A549 (cell line): ENCODE data around the gene BOD1L1.

Experiments used
- CBX2 ChIP-seq: fragments of 200-600 bp; sonication (generic); IDR thresholded peaks from 2 replicates; pipeline ENCODE4 v1.6.1; 2016; ENCODE audit warnings: low read depth, mild to moderate bottlenecking, borderline replicate concordance
- CHD4 ChIP-seq: fragments of 200-600 bp; sonication (generic); IDR thresholded peaks from 2 replicates; pipeline ENCODE4 v1.6.1; 2016; ENCODE audit warnings: antibody characterized with exemption, mild to moderate bottlenecking, borderline replicate concordance
- EP300 ChIP-seq, 2 experiments: fragments of >200 bp; sonication (Bioruptor Twin); formaldehyde crosslinking; IDR thresholded peaks; 2 replicates in 1 of 2; 3 replicates in 1 of 2; pipeline ENCODE4 v1.6.1; 2016 to 2017
- FOSL2 ChIP-seq, 2 experiments: fragments of 450-650 bp in 1 of 2; fragments of >200 bp in 1 of 2; sonication (Bioruptor Twin) in 1 of 2; formaldehyde crosslinking; IDR thresholded peaks; 2 replicates each; pipeline versions ENCODE4 v1.5.0 to v1.6.1; 2016 to 2020; ENCODE audit warnings: mild to moderate bottlenecking in 1 of 2, moderate library complexity in 1 of 2
- KDM1A ChIP-seq: fragments of 200-600 bp; sonication (generic); IDR thresholded peaks from 2 replicates; pipeline ENCODE4 v1.6.1; 2016; ENCODE audit warnings: low read depth, mild to moderate bottlenecking
- POLR2A ChIP-seq: IDR thresholded peaks from 2 replicates; pipeline ENCODE4 v1.6.1; 2012; ENCODE audit warnings: mild to moderate bottlenecking, low read length
- RAD21 ChIP-seq, 2 experiments: fragments of >200 bp in 1 of 2; sonication (Bioruptor Twin) in 1 of 2; formaldehyde crosslinking in 1 of 2; IDR thresholded peaks in 1 of 2; conservative IDR thresholded peaks in 1 of 2; 2 replicates in 1 of 2; 3 replicates in 1 of 2; pipeline ENCODE4 v1.6.1; 2012 to 2018; ENCODE audit warnings: inconsistent platforms in 1 of 2
- TF ChIP-seq, protein P1 (sequence below): fragments of 200-600 bp; sonication (generic); IDR thresholded peaks from 2 replicates; pipeline ENCODE4 v1.6.1; 2016; ENCODE audit warnings: antibody characterized with exemption, mild to moderate bottlenecking, moderate library complexity
- TF ChIP-seq, protein P2 (sequence below): fragments of 250-450 bp; sonication (Bioruptor Pico); IDR thresholded peaks from 2 replicates; pipeline ENCODE4 v1.5.0; 2021; ENCODE audit warnings: mild to moderate bottlenecking, moderate library complexity, borderline replicate concordance
- TF ChIP-seq, protein P3 (sequence below): fragments of >200 bp; sonication (Bioruptor Twin); formaldehyde crosslinking; IDR thresholded peaks from 3 replicates; pipeline ENCODE4 v1.5.1; 2016

DNA sequence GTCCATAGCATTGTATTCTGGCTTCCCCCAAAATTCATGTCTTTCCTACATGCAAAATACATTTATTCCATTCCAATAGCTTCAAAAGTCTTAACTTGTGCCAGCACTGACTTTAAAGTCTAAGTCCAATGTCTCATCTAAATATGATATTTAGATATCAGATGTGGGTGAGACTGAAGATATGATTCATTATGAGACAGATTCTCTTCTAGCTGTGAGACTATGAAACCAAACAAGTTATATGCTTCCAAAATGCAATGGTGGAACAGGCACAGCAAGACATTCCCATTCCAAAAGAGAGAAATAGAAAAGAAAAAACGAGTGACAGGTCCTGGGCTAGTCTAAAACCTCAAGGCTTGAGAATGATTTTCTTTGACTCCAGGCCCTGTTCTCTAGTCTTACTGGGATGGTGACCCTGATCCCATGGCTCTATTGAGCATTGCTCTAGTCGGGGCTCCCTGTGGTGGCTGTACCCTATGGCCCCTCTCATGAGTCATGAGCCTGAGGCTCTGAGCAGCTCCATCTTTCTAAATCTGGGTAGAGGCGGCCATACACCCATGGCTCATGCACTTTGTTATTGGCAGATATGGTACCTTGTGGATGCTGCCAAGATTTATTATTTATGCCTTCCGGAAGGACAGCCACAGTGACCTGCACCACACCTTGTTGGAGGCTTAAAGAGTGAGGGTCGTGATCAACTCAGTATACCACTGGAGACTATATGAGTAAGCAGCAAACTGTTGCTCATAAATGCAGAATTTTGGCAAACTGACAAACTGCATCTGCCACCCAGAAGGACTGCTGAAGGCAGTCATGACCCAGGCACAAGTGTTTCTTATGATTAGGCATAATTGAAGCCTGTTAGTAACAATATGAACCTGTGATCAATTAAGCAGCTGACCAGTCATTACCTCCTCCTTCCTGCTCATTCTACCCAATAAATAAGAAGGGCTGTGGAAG lies 38.5 kb upstream of the BOD1L1 start:
- TF ChIP-seq KDM1A: no peak
- TF ChIP-seq, protein P1, sequence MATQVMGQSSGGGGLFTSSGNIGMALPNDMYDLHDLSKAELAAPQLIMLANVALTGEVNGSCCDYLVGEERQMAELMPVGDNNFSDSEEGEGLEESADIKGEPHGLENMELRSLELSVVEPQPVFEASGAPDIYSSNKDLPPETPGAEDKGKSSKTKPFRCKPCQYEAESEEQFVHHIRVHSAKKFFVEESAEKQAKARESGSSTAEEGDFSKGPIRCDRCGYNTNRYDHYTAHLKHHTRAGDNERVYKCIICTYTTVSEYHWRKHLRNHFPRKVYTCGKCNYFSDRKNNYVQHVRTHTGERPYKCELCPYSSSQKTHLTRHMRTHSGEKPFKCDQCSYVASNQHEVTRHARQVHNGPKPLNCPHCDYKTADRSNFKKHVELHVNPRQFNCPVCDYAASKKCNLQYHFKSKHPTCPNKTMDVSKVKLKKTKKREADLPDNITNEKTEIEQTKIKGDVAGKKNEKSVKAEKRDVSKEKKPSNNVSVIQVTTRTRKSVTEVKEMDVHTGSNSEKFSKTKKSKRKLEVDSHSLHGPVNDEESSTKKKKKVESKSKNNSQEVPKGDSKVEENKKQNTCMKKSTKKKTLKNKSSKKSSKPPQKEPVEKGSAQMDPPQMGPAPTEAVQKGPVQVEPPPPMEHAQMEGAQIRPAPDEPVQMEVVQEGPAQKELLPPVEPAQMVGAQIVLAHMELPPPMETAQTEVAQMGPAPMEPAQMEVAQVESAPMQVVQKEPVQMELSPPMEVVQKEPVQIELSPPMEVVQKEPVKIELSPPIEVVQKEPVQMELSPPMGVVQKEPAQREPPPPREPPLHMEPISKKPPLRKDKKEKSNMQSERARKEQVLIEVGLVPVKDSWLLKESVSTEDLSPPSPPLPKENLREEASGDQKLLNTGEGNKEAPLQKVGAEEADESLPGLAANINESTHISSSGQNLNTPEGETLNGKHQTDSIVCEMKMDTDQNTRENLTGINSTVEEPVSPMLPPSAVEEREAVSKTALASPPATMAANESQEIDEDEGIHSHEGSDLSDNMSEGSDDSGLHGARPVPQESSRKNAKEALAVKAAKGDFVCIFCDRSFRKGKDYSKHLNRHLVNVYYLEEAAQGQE: no peak
- TF ChIP-seq FOSL2 (IDR thresholded peaks at IDR 0.05): no peak
- no peak for TF ChIP-seq FOSL2 (CRISPR knock-in tag; IDR thresholded peaks at IDR 0.05)
- TF ChIP-seq CHD4: no peak
- TF ChIP-seq, protein P2, sequence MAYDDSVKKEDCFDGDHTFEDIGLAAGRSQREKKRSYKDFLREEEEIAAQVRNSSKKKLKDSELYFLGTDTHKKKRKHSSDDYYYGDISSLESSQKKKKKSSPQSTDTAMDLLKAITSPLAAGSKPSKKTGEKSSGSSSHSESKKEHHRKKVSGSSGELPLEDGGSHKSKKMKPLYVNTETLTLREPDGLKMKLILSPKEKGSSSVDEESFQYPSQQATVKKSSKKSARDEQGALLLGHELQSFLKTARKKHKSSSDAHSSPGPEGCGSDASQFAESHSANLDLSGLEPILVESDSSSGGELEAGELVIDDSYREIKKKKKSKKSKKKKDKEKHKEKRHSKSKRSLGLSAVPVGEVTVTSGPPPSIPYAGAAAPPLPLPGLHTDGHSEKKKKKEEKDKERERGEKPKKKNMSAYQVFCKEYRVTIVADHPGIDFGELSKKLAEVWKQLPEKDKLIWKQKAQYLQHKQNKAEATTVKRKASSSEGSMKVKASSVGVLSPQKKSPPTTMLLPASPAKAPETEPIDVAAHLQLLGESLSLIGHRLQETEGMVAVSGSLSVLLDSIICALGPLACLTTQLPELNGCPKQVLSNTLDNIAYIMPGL (CRISPR knock-in tag): no peak
- TF ChIP-seq RAD21 (conservative IDR thresholded peaks at IDR 0.05 in 1 of 2, IDR thresholded peaks at IDR 0.05 in 1 of 2): no peak
- TF ChIP-seq, protein P3, sequence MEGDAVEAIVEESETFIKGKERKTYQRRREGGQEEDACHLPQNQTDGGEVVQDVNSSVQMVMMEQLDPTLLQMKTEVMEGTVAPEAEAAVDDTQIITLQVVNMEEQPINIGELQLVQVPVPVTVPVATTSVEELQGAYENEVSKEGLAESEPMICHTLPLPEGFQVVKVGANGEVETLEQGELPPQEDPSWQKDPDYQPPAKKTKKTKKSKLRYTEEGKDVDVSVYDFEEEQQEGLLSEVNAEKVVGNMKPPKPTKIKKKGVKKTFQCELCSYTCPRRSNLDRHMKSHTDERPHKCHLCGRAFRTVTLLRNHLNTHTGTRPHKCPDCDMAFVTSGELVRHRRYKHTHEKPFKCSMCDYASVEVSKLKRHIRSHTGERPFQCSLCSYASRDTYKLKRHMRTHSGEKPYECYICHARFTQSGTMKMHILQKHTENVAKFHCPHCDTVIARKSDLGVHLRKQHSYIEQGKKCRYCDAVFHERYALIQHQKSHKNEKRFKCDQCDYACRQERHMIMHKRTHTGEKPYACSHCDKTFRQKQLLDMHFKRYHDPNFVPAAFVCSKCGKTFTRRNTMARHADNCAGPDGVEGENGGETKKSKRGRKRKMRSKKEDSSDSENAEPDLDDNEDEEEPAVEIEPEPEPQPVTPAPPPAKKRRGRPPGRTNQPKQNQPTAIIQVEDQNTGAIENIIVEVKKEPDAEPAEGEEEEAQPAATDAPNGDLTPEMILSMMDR: no peak
- TF ChIP-seq POLR2A: no peak
- no peak for TF ChIP-seq CBX2
- no peak for TF ChIP-seq EP300 (IDR thresholded peaks at IDR 0.05)
